Tibial artery (tissue), 4 donors: ENCODE measurements around the gene SLC6A17.

Source experiments
- DNase-seq, 2 donors: peaks; one replicate each; pipeline ENCODE4 v3.0.0-alpha.2; 2019
- H3K27ac ChIP-seq, 2 donors: fragments of 200-600 bp; sonication (generic) in 1 of 2; 1 replicate in 1 of 2; 2 replicates in 1 of 2; pipeline ENCODE4 v1.5.1; 2018 to 2019; ENCODE audit warnings: mild to moderate bottlenecking in 1 of 2
- H3K27me3 ChIP-seq, 2 donors: fragments of 200-600 bp; sonication (generic) in 1 of 2; one replicate each; pipeline versions ENCODE4 v1.5.1 to v1.6.0; 2016 to 2019
- H3K36me3 ChIP-seq, 3 donors: fragments of 200-600 bp; sonication (generic) in 2 of 3; one replicate each; pipeline ENCODE4 v1.5.1; 2016 to 2019; ENCODE audit warnings: mild to moderate bottlenecking in 2 of 3
- H3K4me1 ChIP-seq, 4 donors: fragments of 200-600 bp; sonication (generic) in 2 of 4; 1 replicate in 3 of 4; 2 replicates in 1 of 4; pipeline ENCODE4 v1.5.1; 2016 to 2019
- H3K4me3 ChIP-seq, 2 donors: fragments of 200-600 bp; sonication (generic) in 1 of 2; 1 replicate in 1 of 2; 2 replicates in 1 of 2; pipeline ENCODE4 v1.5.1; 2018 to 2019; ENCODE audit warnings: mild to moderate bottlenecking in 2 of 2
- H3K9me3 ChIP-seq, 3 donors: fragments of 200-600 bp; sonication (generic) in 1 of 3; one replicate each; pipeline ENCODE4 v1.5.1; 2016 to 2019
- intact Hi-C: fragments of 100-400 bp; cut with DNase I; formaldehyde crosslinking; loops from one replicate; pipeline ENCODE4 v1.15.0; 2023; ENCODE audit warnings: low total_unique reads
- TF ChIP-seq, protein P1 (sequence below), 2 experiments: fragments of 200-600 bp in 1 of 2; fragments of 450-650 bp in 1 of 2; IDR thresholded peaks; one replicate each; pipeline ENCODE4 v1.5.1; 2017 to 2019; ENCODE audit warnings: antibody characterized with exemption in 2 of 2, mild to moderate bottlenecking in 1 of 2, moderate library complexity in 1 of 2

Gene SLC6A17

DNA sequence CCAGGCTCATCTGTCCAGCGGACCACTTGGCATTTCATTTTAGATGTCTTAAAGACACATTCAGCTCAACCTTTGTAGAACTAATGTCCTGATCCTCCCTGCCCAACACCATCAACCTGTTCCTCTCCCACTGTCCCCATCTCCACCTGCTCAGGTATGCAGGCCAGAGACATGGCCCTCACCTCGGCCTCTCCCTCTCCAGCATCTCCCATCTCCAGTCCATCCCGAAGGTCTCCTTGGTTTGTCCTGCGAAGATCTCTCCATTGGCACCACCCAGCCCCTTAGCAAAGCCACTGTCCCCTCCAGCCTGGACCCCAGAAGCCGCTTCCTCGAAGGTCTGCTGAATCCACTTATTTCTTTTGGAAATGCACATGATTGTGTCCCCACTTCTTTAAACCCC lies 38.9 kb downstream of the SLC6A17 start:
- Histone ChIP-seq H3K36me3 (no peaks in the 10 kb centered on the region), H3K9me3 (no peaks in the 10 kb centered on the region), H3K4me1 (peaks cover 15 to 44% (median 27%) of the 10 kb centered on the region in 4 donors), H3K4me3 (no peak overlapping the region), H3K27me3 (no peaks in the 10 kb centered on the region), H3K27ac (peak overlapping the region; percentile 82 to 91)
- no peak for DNase-seq
- TF ChIP-seq, protein P1, sequence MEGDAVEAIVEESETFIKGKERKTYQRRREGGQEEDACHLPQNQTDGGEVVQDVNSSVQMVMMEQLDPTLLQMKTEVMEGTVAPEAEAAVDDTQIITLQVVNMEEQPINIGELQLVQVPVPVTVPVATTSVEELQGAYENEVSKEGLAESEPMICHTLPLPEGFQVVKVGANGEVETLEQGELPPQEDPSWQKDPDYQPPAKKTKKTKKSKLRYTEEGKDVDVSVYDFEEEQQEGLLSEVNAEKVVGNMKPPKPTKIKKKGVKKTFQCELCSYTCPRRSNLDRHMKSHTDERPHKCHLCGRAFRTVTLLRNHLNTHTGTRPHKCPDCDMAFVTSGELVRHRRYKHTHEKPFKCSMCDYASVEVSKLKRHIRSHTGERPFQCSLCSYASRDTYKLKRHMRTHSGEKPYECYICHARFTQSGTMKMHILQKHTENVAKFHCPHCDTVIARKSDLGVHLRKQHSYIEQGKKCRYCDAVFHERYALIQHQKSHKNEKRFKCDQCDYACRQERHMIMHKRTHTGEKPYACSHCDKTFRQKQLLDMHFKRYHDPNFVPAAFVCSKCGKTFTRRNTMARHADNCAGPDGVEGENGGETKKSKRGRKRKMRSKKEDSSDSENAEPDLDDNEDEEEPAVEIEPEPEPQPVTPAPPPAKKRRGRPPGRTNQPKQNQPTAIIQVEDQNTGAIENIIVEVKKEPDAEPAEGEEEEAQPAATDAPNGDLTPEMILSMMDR (IDR thresholded peaks at IDR 0.05) = no peak
- intact Hi-C loops = no loop called here

DNA sequence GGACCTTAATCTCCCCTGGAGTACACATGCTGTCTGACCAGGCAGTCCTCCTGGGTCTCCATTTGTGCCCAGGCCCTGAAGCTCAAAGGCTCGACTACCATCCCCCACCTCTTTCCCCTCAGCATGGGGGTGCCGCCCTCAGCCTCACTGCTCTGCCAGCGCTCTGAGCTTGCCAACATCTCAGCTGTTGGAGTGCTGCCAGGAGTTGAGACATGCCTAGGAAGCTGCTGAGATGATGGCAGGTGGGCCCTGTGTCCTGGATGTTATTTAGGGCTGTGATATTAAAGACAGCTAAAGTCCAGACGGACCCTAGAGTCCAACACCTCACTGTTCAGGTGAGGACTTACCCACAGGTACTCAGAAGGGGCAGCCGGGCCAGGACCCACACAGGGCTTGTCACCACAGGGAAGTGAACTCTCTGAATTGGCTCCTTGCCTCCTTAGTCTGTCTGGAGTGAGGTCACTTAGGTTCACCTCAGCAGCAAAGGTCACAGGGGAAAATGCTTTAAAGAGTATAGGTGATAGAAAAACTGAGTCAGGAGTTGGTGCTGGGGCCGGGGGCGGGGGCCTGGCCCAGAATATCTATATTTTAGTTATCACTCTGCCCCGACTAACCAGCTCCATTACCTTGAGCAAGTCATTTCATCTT lies 40.1 kb downstream of the SLC6A17 start:
- H3K27ac ChIP-seq = peak overlapping the region; percentile 82 to 91
- no peaks in the 10 kb centered on the region for H3K9me3 ChIP-seq
- no peak overlapping the region for H3K4me3 ChIP-seq
- H3K27me3 ChIP-seq = no peaks in the 10 kb centered on the region
- DNase-seq = peak; percentile 46 to 81
- H3K4me1 ChIP-seq = peaks cover 15 to 44% (median 27%) of the 10 kb centered on the region in 4 donors
- no peaks in the 10 kb centered on the region for H3K36me3 ChIP-seq
- TF ChIP-seq, protein P1 (IDR thresholded peaks at IDR 0.05) = no peak
- intact Hi-C loops = no loop called here

DNA sequence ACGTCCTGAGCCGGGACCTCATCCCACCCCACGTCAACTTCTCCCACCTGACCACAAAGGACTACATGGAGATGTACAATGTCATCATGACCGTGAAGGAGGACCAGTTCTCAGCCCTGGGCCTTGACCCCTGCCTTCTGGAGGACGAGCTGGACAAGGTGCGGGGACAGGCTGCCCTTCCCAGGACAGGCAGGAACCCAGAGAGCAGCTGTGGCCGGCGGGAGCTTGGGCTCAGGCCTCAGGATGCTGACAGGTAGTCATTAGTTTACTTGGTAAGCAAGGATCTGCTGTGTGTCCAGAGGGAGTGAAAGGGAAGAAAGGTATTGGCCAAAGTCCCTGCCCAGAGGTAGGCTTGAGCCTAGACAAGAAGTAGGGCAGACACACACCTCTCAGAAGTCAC lies 42.2 kb downstream of the SLC6A17 start:
- Histone ChIP-seq H3K4me3 (no peak overlapping the region), H3K36me3 (no peaks in the 10 kb centered on the region), H3K27ac (no peak overlapping the region), H3K9me3 (no peaks in the 10 kb centered on the region), H3K27me3 (no peaks in the 10 kb centered on the region), H3K4me1 (peaks cover 15 to 32% (median 27%) of the 10 kb centered on the region in 4 donors)
- TF ChIP-seq, protein P1 (IDR thresholded peaks at IDR 0.05) = no peak
- no peak for DNase-seq
- intact Hi-C loops = no loop called here

DNA sequence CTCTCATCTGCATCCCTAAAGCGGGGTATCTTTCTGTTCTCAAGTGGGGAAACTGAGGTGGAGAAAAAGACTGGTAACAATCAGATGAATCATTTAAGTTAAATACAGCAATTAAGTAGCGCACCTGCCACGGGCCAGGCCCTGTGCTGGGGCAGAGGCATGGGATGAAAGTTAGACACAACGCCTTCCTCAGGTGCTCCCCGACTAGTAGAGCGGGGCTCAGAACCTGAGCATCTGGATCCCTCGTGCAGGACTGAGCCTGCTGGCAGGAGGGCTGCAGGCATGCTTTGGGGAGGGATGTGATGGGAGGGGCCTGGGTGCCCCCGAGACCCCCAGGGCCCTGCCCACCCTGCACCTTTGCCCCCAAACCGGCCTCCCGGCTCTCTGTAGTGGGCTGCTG lies 44.9 kb downstream of the SLC6A17 start:
- H3K27ac ChIP-seq = no peak overlapping the region
- no peaks in the 10 kb centered on the region for H3K27me3 ChIP-seq
- peaks cover 4 to 7% (median 5%) of the 10 kb centered on the region in 4 donors for H3K4me1 ChIP-seq
- intact Hi-C loops = no loop called here
- no peaks in the 10 kb centered on the region for H3K36me3 ChIP-seq
- H3K9me3 ChIP-seq = no peaks in the 10 kb centered on the region
- no peak for DNase-seq
- TF ChIP-seq, protein P1 (IDR thresholded peaks at IDR 0.05) = no peak
- no peak overlapping the region for H3K4me3 ChIP-seq

DNA sequence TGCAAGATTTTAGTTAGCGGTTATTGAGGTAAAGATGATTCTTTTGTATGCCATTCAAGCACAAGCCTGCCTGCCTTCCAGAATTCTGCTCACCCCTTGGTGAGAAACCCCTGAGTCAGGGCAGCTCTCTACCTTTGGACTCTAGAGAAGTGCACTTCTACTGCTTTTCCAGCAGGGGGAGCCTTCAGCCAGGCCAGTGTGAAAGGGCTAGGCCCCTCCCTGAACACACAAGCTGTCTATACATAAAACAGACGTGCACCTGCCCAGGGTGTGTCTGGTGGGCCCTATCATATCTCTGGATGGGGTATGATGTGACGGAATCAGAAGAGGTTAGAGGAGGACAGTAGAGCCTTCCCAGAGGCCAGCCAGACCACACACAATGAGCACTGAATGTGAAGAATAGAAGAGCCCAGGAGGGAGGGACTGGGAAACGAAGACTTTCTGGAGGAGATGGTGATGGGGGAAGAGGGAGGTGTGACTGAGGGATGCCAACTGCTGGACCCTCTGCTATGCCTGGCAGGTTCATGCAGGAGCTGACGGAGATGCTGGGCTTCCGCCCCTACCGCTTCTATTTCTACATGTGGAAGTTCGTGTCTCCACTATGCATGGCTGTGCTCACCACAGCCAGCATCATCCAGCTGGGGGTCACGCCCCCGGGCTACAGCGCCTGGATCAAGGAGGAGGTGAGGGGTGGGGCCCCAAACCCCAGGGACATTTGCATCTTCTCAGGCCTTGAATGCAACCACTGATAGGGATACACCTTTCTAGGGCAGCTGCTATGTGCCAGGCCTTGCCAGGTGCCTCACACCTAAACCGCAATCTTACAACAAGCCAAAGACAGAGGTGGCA lies 46.8 kb downstream of the SLC6A17 start:
- no peak for DNase-seq

More for the DNA sequence above, 46.8 kb downstream of the SLC6A17 start:
- TF ChIP-seq, protein P1 (IDR thresholded peaks at IDR 0.05) = peak; percentile 70 to 91
- intact Hi-C loops = no loop called here
- H3K9me3 ChIP-seq = no peaks in the 10 kb centered on the region
- H3K27me3 ChIP-seq = no peaks in the 10 kb centered on the region
- no peaks in the 10 kb centered on the region for H3K4me1 ChIP-seq
- H3K4me3 ChIP-seq = no peak overlapping the region
- no peak overlapping the region for H3K27ac ChIP-seq
- H3K36me3 ChIP-seq = no peaks in the 10 kb centered on the region
